Measurements from ENCODE around the gene POU2AF1.

The POU2AF1 gene

GRCh38 chr11:111388420-111388819 is 9.3 kb upstream of the POU2AF1 start:
- DNase-seq: no peak

GRCh38 chr11:111387363-111387762 is 8.3 kb upstream of the POU2AF1 start:
- DNase-seq: peak in 23 of 58 donors; percentile 2 to 83 (median 11)

GRCh38 chr11:111386611-111387150 is 7.6 kb upstream of the POU2AF1 start:
- DNase-seq: no peak

- no peak for DNase-seq
Observed at GRCh38 chr11:111384494-111384893, 5.4 kb upstream of the POU2AF1 start.

GRCh38 chr11:111382451-111382850 is 3.4 kb upstream of the POU2AF1 start:
- DNase-seq: no peak

GRCh38 chr11:111379602-111380136 is 594 bp upstream of the POU2AF1 start:
- DNase-seq: no peak

GRCh38 chr11:111378185-111378860 is 752 bp downstream of the POU2AF1 start:
- no peak for DNase-seq

GRCh38 chr11:111376181-111376871 is 2.7 kb downstream of the POU2AF1 start:
- DNase-seq: no peak

- DNase-seq: no peak
Observed at GRCh38 chr11:111373590-111373989, 5.5 kb downstream of the POU2AF1 start.

- DNase-seq: peak in 7 of 58 donors; percentile 3 to 16 (median 8)
Observed at GRCh38 chr11:111372538-111372937, 6.5 kb downstream of the POU2AF1 start.

- no peak for DNase-seq
Observed at GRCh38 chr11:111370902-111371578, 8.0 kb downstream of the POU2AF1 start.

- DNase-seq: no peak
Observed at GRCh38 chr11:111370270-111370901, 8.7 kb downstream of the POU2AF1 start.

GRCh38 chr11:111368285-111368560 is 10.9 kb downstream of the POU2AF1 start:
- no peak for DNase-seq

- no peak for DNase-seq
Observed at GRCh38 chr11:111367411-111368284, 11.4 kb downstream of the POU2AF1 start.

- DNase-seq: no peak
Observed at GRCh38 chr11:111366560-111367410, 12.3 kb downstream of the POU2AF1 start.

- DNase-seq: no peak
Observed at GRCh38 chr11:111365722-111366559, 13.1 kb downstream of the POU2AF1 start.

GRCh38 chr11:111364503-111364902 is 14.6 kb downstream of the POU2AF1 start:
- no peak for DNase-seq

- no peak for DNase-seq
Observed at GRCh38 chr11:111363985-111364384, 15.1 kb downstream of the POU2AF1 start.
